ENCODE data around the gene STX16. TPM values are rescaled to one million over a fixed set of nuclear protein-coding genes. Genes with fewer than 3 reads are reported as not detected.

The STX16 gene
- total RNA-seq, 4 donors from 2014 or later, result 52.3 to 146 (median 77.0) TPM

GRCh38 chr20:58617158-58617557 is 33.9 kb upstream of the STX16 start:
- TF ChIP-seq CTCF (IDR thresholded peaks at IDR 0.05) (no peak), POLR2AphosphoS5 (IDR thresholded peaks at IDR 0.05) (no peak), EP300 (IDR thresholded peaks at IDR 0.05; ENCODE audit: low read depth) (no peak), POLR2A (IDR thresholded peaks at IDR 0.05) (no peak)
- no peaks in the 10 kb centered on the region for H3K36me3 ChIP-seq
- WGBS, 2 donors (ENCODE audit: low coverage in 1 of 2), result 93 to 100% methylated on average over 2 to 5 of the region's 5 CpGs
- intact Hi-C loops (cut with DNase I; ENCODE audit: low total_unique reads), result no loop called here
- no peak for DNase-seq
- H3K9me3 ChIP-seq, result no peaks in the 10 kb centered on the region
- in situ Hi-C loops (cut with MboI; ENCODE audit: low pct_ligation_motif_present in 1 of 4, low pct_unique_long_range_greater_than_20kb in 1 of 4, low sequenced_read_pairs in 3 of 4), result no loop called here
- no peaks in the 10 kb centered on the region for H3K27me3 ChIP-seq
- no peak overlapping the region for H3K27ac ChIP-seq
- H3K4me3 ChIP-seq, result no peak overlapping the region
- peaks cover 0 to 3% (median under 1%) of the 10 kb centered on the region in 4 donors for H3K4me1 ChIP-seq

GRCh38 chr20:58618351-58619076 is 32.6 kb upstream of the STX16 start:
- intact Hi-C loops (cut with DNase I; ENCODE audit: low total_unique reads) (no loop called here), in situ Hi-C loops (cut with MboI; ENCODE audit: low pct_ligation_motif_present in 1 of 4, low pct_unique_long_range_greater_than_20kb in 1 of 4, low sequenced_read_pairs in 3 of 4) (no loop called here)
- H3K4me3 ChIP-seq, result no peak overlapping the region
- H3K4me1 ChIP-seq, result no peaks in the 10 kb centered on the region
- no peaks in the 10 kb centered on the region for H3K9me3 ChIP-seq
- TF ChIP-seq POLR2AphosphoS5 (IDR thresholded peaks at IDR 0.05) (no peak), EP300 (IDR thresholded peaks at IDR 0.05; ENCODE audit: low read depth) (no peak), CTCF (IDR thresholded peaks at IDR 0.05) (no peak), POLR2A (IDR thresholded peaks at IDR 0.05) (no peak)
- 58 to 72% methylated on average over 7 to 12 of the region's 12 CpGs for WGBS, 2 donors (ENCODE audit: low coverage in 1 of 2)
- DNase-seq, result no peak
- H3K36me3 ChIP-seq, result no peaks in the 10 kb centered on the region
- no peaks in the 10 kb centered on the region for H3K27me3 ChIP-seq
- H3K27ac ChIP-seq, result no peak overlapping the region

GRCh38 chr20:58619077-58619863 is 31.8 kb upstream of the STX16 start:
- in situ Hi-C loops (cut with MboI; ENCODE audit: low pct_ligation_motif_present in 1 of 4, low pct_unique_long_range_greater_than_20kb in 1 of 4, low sequenced_read_pairs in 3 of 4), result no loop called here
- Histone ChIP-seq H3K27ac (no peak overlapping the region), H3K9me3 (no peaks in the 10 kb centered on the region), H3K27me3 (no peaks in the 10 kb centered on the region), H3K4me1 (peaks cover 0 to 2% (median 0%) of the 10 kb centered on the region in 4 donors), H3K4me3 (no peak overlapping the region), H3K36me3 (no peaks in the 10 kb centered on the region)
- intact Hi-C loops (cut with DNase I; ENCODE audit: low total_unique reads), result no loop called here
- DNase-seq, result no peak
- no peak for TF ChIP-seq POLR2AphosphoS5 (IDR thresholded peaks at IDR 0.05)
- no peak for TF ChIP-seq EP300 (IDR thresholded peaks at IDR 0.05; ENCODE audit: low read depth)
- TF ChIP-seq POLR2A (IDR thresholded peaks at IDR 0.05), result no peak
- no peak for TF ChIP-seq CTCF (IDR thresholded peaks at IDR 0.05)
- WGBS, 2 donors (ENCODE audit: low coverage in 1 of 2), result 71 to 77% methylated on average over 8 to 22 of the region's 22 CpGs

- no peak overlapping the region for H3K4me3 ChIP-seq
- peaks cover 0 to 4% (median 0%) of the 10 kb centered on the region in 4 donors for H3K4me1 ChIP-seq
- TF ChIP-seq POLR2A (IDR thresholded peaks at IDR 0.05), result no peak
- no peak for TF ChIP-seq CTCF (IDR thresholded peaks at IDR 0.05)
- TF ChIP-seq POLR2AphosphoS5 (IDR thresholded peaks at IDR 0.05), result no peak
- no peak for DNase-seq
- no peaks in the 10 kb centered on the region for H3K36me3 ChIP-seq
- in situ Hi-C loops (cut with MboI; ENCODE audit: low pct_ligation_motif_present in 1 of 4, low pct_unique_long_range_greater_than_20kb in 1 of 4, low sequenced_read_pairs in 3 of 4), result no loop called here
- no peaks in the 10 kb centered on the region for H3K9me3 ChIP-seq
- WGBS, 2 donors (ENCODE audit: low coverage in 1 of 2), result 76 to 89% methylated on average over 8 to 10 of the region's 11 CpGs
- intact Hi-C loops (cut with DNase I; ENCODE audit: low total_unique reads), result no loop called here
- H3K27ac ChIP-seq, result no peak overlapping the region
- H3K27me3 ChIP-seq, result no peaks in the 10 kb centered on the region
These were observed 31.1 kb upstream of the STX16 start for GRCh38 chr20:58619864-58620431.
